ENCODE measurements around the gene PSD4. TPM values are rescaled to one million over a fixed set of nuclear protein-coding genes. Genes with fewer than 3 reads are reported as not detected.
A peak's percentile ranks its signal among the peaks of the same experiment; 100 is the strongest.

Gene PSD4
- total and polyA plus RNA-seq, 2 of the 4 experiments (the other 2 are of a cell fraction) = 0.36 to 0.70 TPM

- in situ Hi-C loops (cut with MboI; ENCODE audit: low sequenced_read_pairs) (no loop called here), intact Hi-C loops (cut with micrococcal nuclease) (no loop called here), dilution Hi-C loops (cut with HindIII; ENCODE audit: low sequenced_read_pairs, unreplicated experiment) (no loop called here)
- DNase-seq = no peak
- no peak overlapping the region for H2BK15ac ChIP-seq (ENCODE audit: low read depth, low read length)
- H3K56ac ChIP-seq (ENCODE audit: extremely low read depth, insufficient read depth, low read length) = no peak overlapping the region
- H2BK5ac ChIP-seq (ENCODE audit: low read depth, low read length, poor library complexity, severe bottlenecking) = no peak overlapping the region
- no peak overlapping the region for H2AFZ ChIP-seq (replicated peaks; ENCODE audit: low read length, poor library complexity)
- H3K4ac ChIP-seq (ENCODE audit: low read depth, low read length) = no peak overlapping the region
- H3K36me3 ChIP-seq (ENCODE audit: control insufficient read depth, insufficient read depth, low read length) = no peaks in the 10 kb centered on the region
- no peaks in the 10 kb centered on the region for H3K79me1 ChIP-seq (ENCODE audit: low read depth in 1 of 2, low read length in 2 of 2)
- no peak overlapping the region for H3K4me2 ChIP-seq (ENCODE audit: low read depth, low read length)
- ChIA-PET POLR2A (ENCODE audit: unreplicated experiment) (no interaction called here), CTCF (no interaction called here)
- H4K91ac ChIP-seq (ENCODE audit: insufficient read depth, low read depth, low read length) = no peak overlapping the region
- H3K4me3 ChIP-seq (ENCODE audit: insufficient read depth, low read depth, low read length) = no peak overlapping the region
- ATAC-seq (ENCODE audit: low read depth) = no peak
- H2BK20ac ChIP-seq (ENCODE audit: low read depth, low read length) = no peak overlapping the region
- peak overlapping the region; percentile 44 for H2AK9ac ChIP-seq (replicated peaks; ENCODE audit: low read depth, low read length, poor library complexity)
- TF ChIP-seq ELK1 (IDR thresholded peaks at IDR 0.05; ENCODE audit: borderline replicate concordance, low read depth, low read length) (no peak), RAD21 (IDR thresholded peaks at IDR 0.05; ENCODE audit: low read length) (no peak), CEBPB (IDR thresholded peaks at IDR 0.05; ENCODE audit: low read depth, low read length) (no peak), BHLHE40 (IDR thresholded peaks at IDR 0.05; ENCODE audit: low read depth, low read length) (no peak), USF2 (IDR thresholded peaks at IDR 0.05; ENCODE audit: low read depth, low read length) (no peak), MAFK (IDR thresholded peaks at IDR 0.05; ENCODE audit: low read depth, low read length) (no peak), RCOR1 (IDR thresholded peaks at IDR 0.05; ENCODE audit: insufficient replicate concordance, low read length) (no peak), MAZ (IDR thresholded peaks at IDR 0.05; ENCODE audit: borderline replicate concordance, low read depth, low read length) (no peak), MXI1 (IDR thresholded peaks at IDR 0.05; ENCODE audit: borderline replicate concordance, low read depth, low read length) (no peak), RFX5 (IDR thresholded peaks at IDR 0.05; ENCODE audit: low read depth, low read length) (no peak)
- H3K14ac ChIP-seq (replicated peaks; ENCODE audit: low read depth, low read length) = no peak overlapping the region
- no peak overlapping the region for H4K8ac ChIP-seq (ENCODE audit: low read depth in 2 of 2, low read length in 2 of 2)
- no peaks in the 10 kb centered on the region for H3K9me3 ChIP-seq (ENCODE audit: control insufficient read depth, insufficient read depth, low read length)
- no peak overlapping the region for H2AK5ac ChIP-seq (ENCODE audit: low read depth, low read length)
- H3K23ac ChIP-seq (ENCODE audit: low read depth, low read length) = no peak overlapping the region
- H3K18ac ChIP-seq (ENCODE audit: low read depth, low read length) = no peak overlapping the region
- H3K27me3 ChIP-seq (ENCODE audit: control insufficient read depth, insufficient read depth, low read length) = peaks cover 7% of the 10 kb centered on the region
- BruUV-seq (replicated peaks) = no TSS peak
- H4K5ac ChIP-seq (ENCODE audit: low read depth, low read length) = no peak overlapping the region
- H3K27ac ChIP-seq (ENCODE audit: insufficient read depth, low read length) = no peak overlapping the region
- no peak overlapping the region for H3K9ac ChIP-seq (ENCODE audit: low read depth, low read length)
- WGBS, 2 experiments (ENCODE audit: extremely low coverage in 2 of 2, insufficient read length in 1 of 2) = 80% methylated on average over 2 of the region's 15 CpGs; no CpG with 5 or more reads in 1 of the 2 experiments
- no peaks in the 10 kb centered on the region for H4K20me1 ChIP-seq (ENCODE audit: insufficient read depth, low read length)
- H2BK120ac ChIP-seq (ENCODE audit: low read depth, low read length) = no peak overlapping the region
- H3K9me1 ChIP-seq (ENCODE audit: insufficient read depth, low read length) = no peaks in the 10 kb centered on the region
- 0 out of 2 replicates have a peak, but pooled peaks cover 2% of the 10 kb centered on the region for H3K4me1 ChIP-seq (ENCODE audit: control insufficient read depth, insufficient read depth, low read length)
Observed at GRCh38 chr2:113217455-113218282, 43.9 kb downstream of the PSD4 start.
